CD14-positive monocyte (primary cell): ENCODE data around the gene CNOT11. TPM values are rescaled to one million over a fixed set of nuclear protein-coding genes. Genes with fewer than 3 reads are reported as not detected.

Source experiments
- DNase-seq, 3 donors: peaks; one replicate each; pipeline ENCODE4 v3.0.0-alpha.2; 2011 to 2022
- H2AFZ ChIP-seq: 2 replicates; pipeline ENCODE4 v1.6.0; 2012; ENCODE audit warnings: mild to moderate bottlenecking, low read depth, low read length, inconsistent platforms; ENCODE audit not compliant: insufficient read depth, poor library complexity, severe bottlenecking
- H3K27ac ChIP-seq, 2 donors: 1 replicate in 1 of 2; 2 replicates in 1 of 2; pipeline ENCODE4 v1.5.1; 2012 to 2013; ENCODE audit warnings: low read length in 2 of 2, control low read depth in 1 of 2, inconsistent platforms in 1 of 2, low read depth in 1 of 2, mild to moderate bottlenecking in 1 of 2
- H3K27me3 ChIP-seq, 2 donors: one replicate each; pipeline versions ENCODE4 v1.6.0 to v1.6.1; 2011 to 2013; ENCODE audit warnings: low read length in 2 of 2; ENCODE audit not compliant: control insufficient read depth in 2 of 2, insufficient read depth in 2 of 2
- H3K36me3 ChIP-seq, 2 donors: replicated peaks in 1 of 2; 1 replicate in 1 of 2; 2 replicates in 1 of 2; pipeline versions ENCODE4 v1.5.1 to v1.6.1; 2012 to 2013; ENCODE audit warnings: low read length in 2 of 2, control low read depth in 1 of 2, inconsistent platforms in 1 of 2, mild to moderate bottlenecking in 1 of 2; ENCODE audit not compliant: insufficient read depth in 2 of 2, control insufficient read depth in 1 of 2
- H3K4me1 ChIP-seq, 2 donors: 1 replicate in 1 of 2; 2 replicates in 1 of 2; pipeline versions ENCODE4 v1.5.1 to v1.6.1; 2012 to 2013; ENCODE audit warnings: low read length in 2 of 2, control low read depth in 1 of 2, inconsistent platforms in 1 of 2, mild to moderate bottlenecking in 1 of 2, moderate library complexity in 1 of 2; ENCODE audit not compliant: insufficient read depth in 2 of 2, control insufficient read depth in 1 of 2
- H3K4me2 ChIP-seq: replicated peaks from 2 replicates; pipeline ENCODE3; 2012; ENCODE audit warnings: low read length, moderate library complexity, mild to moderate bottlenecking; ENCODE audit not compliant: poor library complexity, severe bottlenecking; ENCODE audit errors: extremely low read depth
- H3K4me3 ChIP-seq, 3 experiments: fragments of 200-600 bp in 1 of 3; sonication (generic) in 1 of 3; replicated peaks in 1 of 3; 1 replicate in 2 of 3; 2 replicates in 1 of 3; pipeline ENCODE4 v1.5.1; 2011 to 2013; ENCODE audit warnings: low read length in 3 of 3, mild to moderate bottlenecking in 3 of 3, control low read depth in 2 of 3, low read depth in 2 of 3, inconsistent platforms in 1 of 3, moderate library complexity in 1 of 3
- H3K79me2 ChIP-seq: 2 replicates; pipeline ENCODE4 v1.6.0; 2012; ENCODE audit warnings: mild to moderate bottlenecking, control low read depth, inconsistent platforms, low read length, moderate library complexity; ENCODE audit not compliant: insufficient read depth
- H3K9ac ChIP-seq: 2 replicates; pipeline ENCODE4 v1.6.0; 2017; ENCODE audit warnings: low read length, mild to moderate bottlenecking; ENCODE audit not compliant: insufficient read depth, poor library complexity, severe bottlenecking
- H3K9me3 ChIP-seq, 2 donors: replicated peaks in 1 of 2; 1 replicate in 1 of 2; 2 replicates in 1 of 2; pipeline versions ENCODE4 v1.5.1 to v1.6.1; 2012 to 2013; ENCODE audit warnings: low read length in 2 of 2, control low read depth in 1 of 2; ENCODE audit not compliant: control insufficient read depth in 1 of 2, insufficient read depth in 1 of 2
- H4K20me1 ChIP-seq: 2 replicates; pipeline ENCODE4 v1.6.0; 2012; ENCODE audit warnings: mild to moderate bottlenecking, low read length, control low read depth, moderate library complexity; ENCODE audit not compliant: insufficient read depth
- H3K27ac Mint-ChIP-seq, 7 donors: one replicate each; pipeline ENCODE4 v1.8.0; 2020; ENCODE audit warnings: mild to moderate bottlenecking in 7 of 7, mixed read lengths in 7 of 7, moderate library complexity in 6 of 7, inconsistent platforms in 2 of 7
- H3K27me3 Mint-ChIP-seq, 3 donors: one replicate each; pipeline ENCODE4 v1.8.0; 2021 to 2022; ENCODE audit warnings: low read depth in 3 of 3, mild to moderate bottlenecking in 3 of 3, mixed read lengths in 3 of 3, moderate library complexity in 3 of 3, inconsistent platforms in 1 of 3
- H3K36me3 Mint-ChIP-seq, 2 donors: one replicate each; pipeline ENCODE4 v1.8.0; 2020; ENCODE audit warnings: mixed read lengths in 2 of 2, inconsistent platforms in 1 of 2, mild to moderate bottlenecking in 1 of 2
- H3K4me1 Mint-ChIP-seq: one replicate; pipeline ENCODE4 v1.8.0; 2020; ENCODE audit warnings: mild to moderate bottlenecking, mixed read lengths
- H3K4me3 Mint-ChIP-seq, 2 donors: one replicate each; pipeline ENCODE4 v1.8.0; 2020; ENCODE audit warnings: mild to moderate bottlenecking in 2 of 2, mixed read lengths in 2 of 2, moderate library complexity in 1 of 2
- H3K9me3 Mint-ChIP-seq, 7 donors: one replicate each; pipeline ENCODE4 v1.8.0; 2020 to 2022; ENCODE audit warnings: mixed read lengths in 7 of 7, mild to moderate bottlenecking in 6 of 7, moderate library complexity in 6 of 7, inconsistent platforms in 2 of 7
- CTCF ChIP-seq: fragments of 200-600 bp; IDR thresholded peaks from one replicate; pipeline ENCODE4 v1.8.0; 2022; ENCODE audit warnings: antibody characterized with exemption, mild to moderate bottlenecking
- WGBS: methylation state at CpG from one replicate; pipeline ENCODE4 v1.1.5; 2013; ENCODE audit warnings: missing lambda C conversion rate; ENCODE audit not compliant: insufficient coverage; 5-methylcytosine and 5-hydroxymethylcytosine counted together
- intact Hi-C, 2 donors: fragments of 100-400 bp; cut with micrococcal nuclease; formaldehyde crosslinking; loops; one replicate each; pipeline versions ENCODE4 v1.15.0 to v1.15.1; 2023
- polyA plus RNA-seq, 3 donors: library from polyadenylated mRNA; depleted of rRNA in 1 of 3; unstranded in 2 of 3; stranded (reverse) in 1 of 3; fragments of 300-500 nt in 2 of 3; fragments of >200 nt in 1 of 3; fragmentation: Illumina TruSeq in 2 of 3; gene quantifications; 1 replicate in 2 of 3; 2 replicates in 1 of 3; pipeline ENCODE4 v1.2.3, GENCODE V29; 2012 to 2021

Gene CNOT11
- polyA plus RNA-seq, 3 donors, result 38.2 to 39.0 (median 38.4) TPM

- peaks cover 66 to 84% of the 10 kb centered on the region in 2 donors for H3K36me3 Mint-ChIP-seq
- no peak overlapping the region for H3K27ac Mint-ChIP-seq
- no peaks in the 10 kb centered on the region for H3K4me1 Mint-ChIP-seq
These were observed 9.5 kb downstream of the CNOT11 start for GRCh38 chr2:101262142-101262541.

GRCh38 chr2:101263377-101263800 is 10.7 kb downstream of the CNOT11 start:
- peaks cover 26% of the 10 kb centered on the region for H3K79me2 ChIP-seq
- DNase-seq, result no peak
- no peaks in the 10 kb centered on the region for H3K9me3 Mint-ChIP-seq
- intact Hi-C loops, result no loop called here
- H2AFZ ChIP-seq, result no peak overlapping the region
- H3K36me3 ChIP-seq, result peaks cover 64 to 96% of the 10 kb centered on the region in 2 donors
- H3K4me1 Mint-ChIP-seq, result peaks cover 7% of the 10 kb centered on the region
- H3K4me3 ChIP-seq, result no peak overlapping the region
- peaks cover 68 to 86% of the 10 kb centered on the region in 2 donors for H3K36me3 Mint-ChIP-seq
- H3K27ac Mint-ChIP-seq, result no peak overlapping the region
- H3K27me3 Mint-ChIP-seq, result no peaks in the 10 kb centered on the region
- no peaks in the 10 kb centered on the region for H3K9me3 ChIP-seq
- no peak overlapping the region for H3K4me2 ChIP-seq
- H3K27ac ChIP-seq, result peak overlapping the region in 1 of 2 donors; percentile 26
- H3K9ac ChIP-seq, result no peak overlapping the region
- no peaks in the 10 kb centered on the region for H3K27me3 ChIP-seq
- no peak for TF ChIP-seq CTCF
- peaks cover 94% of the 10 kb centered on the region for H4K20me1 ChIP-seq
- no peaks in the 10 kb centered on the region for H3K4me1 ChIP-seq
- WGBS, result no CpG with 5 or more reads among the region's 1 CpG
- H3K4me3 Mint-ChIP-seq, result no peak overlapping the region

More at GRCh38 chr2:101262142-101262541, 9.5 kb downstream of the CNOT11 start:
- Histone ChIP-seq H3K4me2 (no peak overlapping the region), H3K79me2 (peaks cover 33% of the 10 kb centered on the region), H3K4me3 (no peak overlapping the region), H4K20me1 (peaks cover 92% of the 10 kb centered on the region), H3K4me1 (no peaks in the 10 kb centered on the region), H3K36me3 (peaks cover 55 to 91% of the 10 kb centered on the region in 2 donors), H3K27ac (no peak overlapping the region), H2AFZ (no peak overlapping the region), H3K27me3 (no peaks in the 10 kb centered on the region), H3K9me3 (no peaks in the 10 kb centered on the region), H3K9ac (no peak overlapping the region)
- no peak for TF ChIP-seq CTCF
- no CpG with 5 or more reads among the region's 4 CpGs for WGBS
- no peak overlapping the region for H3K4me3 Mint-ChIP-seq
- intact Hi-C loops, result no loop called here
- no peaks in the 10 kb centered on the region for H3K27me3 Mint-ChIP-seq
- H3K9me3 Mint-ChIP-seq, result no peaks in the 10 kb centered on the region
- DNase-seq, result no peak
